Measurements from ENCODE around the gene SYP.
"Not testable (repeated sequence)": the region's sequence is repeated elsewhere in the genome, so short reads cannot be mapped to it uniquely, and the experiment has no call there.

The SYP gene

GRCh38 chrX:49165901-49166881 is 33.8 kb downstream of the SYP start:
- no peak for FAIRE-seq

- no peak for FAIRE-seq
Measured at GRCh38 chrX:49164589-49165360, 35.2 kb downstream of the SYP start.

- FAIRE-seq: no peak
Measured at GRCh38 chrX:49163555-49164419, 36.2 kb downstream of the SYP start.

GRCh38 chrX:49162620-49163019 is 37.4 kb downstream of the SYP start, which contains the start of gene MAGIX:
MAGIX (plus strand) TSS chrX:49162758; CDS start chrX:49162890, 132 bp downstream.
- FAIRE-seq: no peak

GRCh38 chrX:49161632-49162031 is 38.4 kb downstream of the SYP start:
- no peak for FAIRE-seq

GRCh38 chrX:49160908-49161307 is 39.1 kb downstream of the SYP start:
- no peak for FAIRE-seq

- FAIRE-seq: no peak
Measured at GRCh38 chrX:49157194-49157593, 42.8 kb downstream of the SYP start.

GRCh38 chrX:49155900-49156837 is 43.8 kb downstream of the SYP start:
- FAIRE-seq: no peak

GRCh38 chrX:49155243-49155899 is 44.6 kb downstream of the SYP start:
- no peak for FAIRE-seq

GRCh38 chrX:49153467-49153866 is 46.5 kb downstream of the SYP start:
- FAIRE-seq: no peak

- not testable (repeated sequence) for FAIRE-seq
Measured at GRCh38 chrX:49149291-49149690, 50.7 kb downstream of the SYP start.

- not testable (repeated sequence) for FAIRE-seq
Measured at GRCh38 chrX:49148390-49149100, 51.4 kb downstream of the SYP start.

- FAIRE-seq: no peak
Measured at GRCh38 chrX:49147936-49148335, 52.1 kb downstream of the SYP start.

GRCh38 chrX:49147282-49147681 is 52.7 kb downstream of the SYP start:
- no peak for FAIRE-seq

- FAIRE-seq: not testable (repeated sequence)
Measured at GRCh38 chrX:49143154-49143553, 56.8 kb downstream of the SYP start.

- not testable (repeated sequence) for FAIRE-seq
Measured at GRCh38 chrX:49142264-49142663, 57.7 kb downstream of the SYP start.

GRCh38 chrX:49139713-49140112 is 60.3 kb downstream of the SYP start:
- no peak for FAIRE-seq

All from endometrium (tissue), 2 donors.